Activated effector memory CD4-positive, alpha-beta T cell treated with anti-CD3 and anti-CD28 coated beads, Interleukin-2, amount 50 U/mL, for 16 hours (primary cell): ENCODE measurements around the gene RBL1.
A peak's percentile ranks its signal among the peaks of the same experiment; 100 is the strongest.
"Not testable (repeated sequence)": the region's sequence is repeated elsewhere in the genome, so short reads cannot be mapped to it uniquely, and the experiment has no call there.

ENCODE experiments used
- DNase-seq: peaks from one replicate; pipeline ENCODE4 v3.0.0-alpha.2; 2020

Gene RBL1

DNA sequence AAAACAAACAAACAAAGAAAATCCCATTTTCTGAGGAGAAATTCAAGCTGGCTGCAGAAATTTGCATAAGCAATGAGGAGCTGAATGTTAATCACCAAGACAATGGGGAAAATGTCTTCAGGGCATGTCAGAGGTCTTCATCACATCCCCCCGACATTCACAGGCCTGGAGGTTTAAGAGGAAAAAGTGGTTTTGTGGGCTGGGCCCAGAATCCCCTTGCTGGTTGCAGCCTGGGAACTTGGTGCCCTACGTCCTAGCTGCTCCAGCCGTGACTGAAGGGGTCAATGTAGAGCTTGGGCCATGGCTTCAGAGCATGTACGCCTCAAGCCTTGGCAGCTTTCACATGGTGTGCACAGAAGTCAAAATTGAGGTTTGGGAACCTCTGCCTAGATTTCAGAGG is 101.6 kb downstream of the RBL1 start:
- DNase-seq, result not testable (repeated sequence)

DNA sequence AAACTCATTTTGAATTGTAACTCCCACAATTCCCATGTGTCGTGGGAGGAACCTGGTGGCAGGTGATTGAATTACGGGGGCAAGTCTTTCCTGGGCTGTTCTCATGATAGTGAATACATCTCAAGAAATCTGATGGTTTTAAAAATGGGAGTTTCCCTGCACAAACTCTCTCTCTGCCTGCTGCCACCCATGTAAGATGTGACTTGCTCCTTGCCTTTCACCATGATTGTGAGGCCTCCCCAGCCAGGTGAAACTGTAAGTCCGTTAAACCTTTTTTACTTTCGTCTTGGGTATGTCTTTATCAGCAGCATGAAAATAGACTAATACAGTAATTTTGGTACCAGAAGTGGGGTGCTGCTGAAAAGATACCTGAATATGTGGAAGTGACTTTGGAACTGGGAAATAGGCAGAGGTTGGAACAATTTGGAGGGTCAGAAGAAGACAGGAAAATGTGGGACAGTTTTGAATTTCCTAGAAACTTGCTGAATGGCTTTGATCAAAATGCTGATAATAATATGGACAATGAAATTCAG is 102.9 kb downstream of the RBL1 start:
- DNase-seq, result no peak

DNA sequence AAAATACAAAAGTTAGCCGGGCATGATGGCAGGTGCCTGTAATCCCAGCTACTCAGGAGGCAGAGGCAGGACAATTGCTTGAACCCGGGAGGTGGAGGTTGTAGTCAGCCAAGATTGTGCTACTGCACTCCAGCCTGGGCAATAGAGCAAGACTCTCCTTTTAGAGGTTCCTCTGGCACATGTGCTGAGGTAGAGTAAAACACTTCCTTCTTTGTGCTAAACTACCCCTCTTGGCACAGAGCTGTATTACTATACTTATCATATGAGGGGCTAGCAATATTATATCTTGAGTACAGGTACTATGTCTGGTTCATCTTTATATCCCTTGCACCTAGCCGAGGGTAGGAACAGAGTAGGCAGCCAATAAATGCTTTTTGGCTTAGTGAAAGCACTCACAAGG is 104.1 kb downstream of the RBL1 start:
- DNase-seq, result no peak

DNA sequence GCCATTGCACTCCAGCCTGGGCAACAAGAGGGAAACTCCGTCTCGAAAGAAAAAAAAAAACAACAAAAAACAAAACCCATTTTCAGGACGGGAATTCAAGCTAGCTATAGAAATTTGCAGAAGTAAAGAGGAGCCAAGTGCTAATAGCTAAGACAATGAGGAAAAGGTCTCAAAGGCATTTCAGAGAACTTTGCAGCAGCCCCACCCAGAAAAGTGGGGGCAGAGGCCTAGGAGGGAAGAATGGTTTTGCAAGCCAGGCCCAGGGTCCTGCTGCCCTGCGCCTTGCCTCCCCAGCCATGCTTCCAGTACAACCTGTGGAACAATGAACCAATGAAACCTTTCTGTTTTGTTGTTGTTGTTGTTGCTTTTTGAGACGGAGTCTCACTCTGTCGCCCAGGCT is 106.0 kb downstream of the RBL1 start:
- DNase-seq, result no peak

DNA sequence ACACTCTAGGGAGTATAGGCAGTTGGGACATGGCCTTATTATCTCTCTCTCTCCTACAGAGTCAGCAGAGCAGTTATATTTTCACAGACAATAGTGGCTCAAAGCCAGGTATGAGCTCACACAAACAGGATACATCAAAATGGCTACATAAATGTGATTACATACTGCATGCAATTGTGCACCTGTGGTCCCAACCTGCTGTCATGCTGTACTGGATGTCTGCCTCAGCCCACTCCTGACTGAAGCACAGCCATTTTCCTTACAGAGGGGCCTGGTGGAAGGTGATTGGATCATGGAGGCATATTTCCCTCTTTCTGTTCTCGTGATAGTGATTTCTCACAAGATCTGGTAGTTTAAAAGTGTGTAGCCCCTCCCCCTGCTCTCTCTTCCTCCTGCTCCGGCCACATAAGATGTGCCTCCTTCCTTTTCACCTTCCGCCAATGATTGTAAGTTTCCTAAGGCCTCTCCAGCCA is 107.3 kb downstream of the RBL1 start:
- DNase-seq, result no peak

DNA sequence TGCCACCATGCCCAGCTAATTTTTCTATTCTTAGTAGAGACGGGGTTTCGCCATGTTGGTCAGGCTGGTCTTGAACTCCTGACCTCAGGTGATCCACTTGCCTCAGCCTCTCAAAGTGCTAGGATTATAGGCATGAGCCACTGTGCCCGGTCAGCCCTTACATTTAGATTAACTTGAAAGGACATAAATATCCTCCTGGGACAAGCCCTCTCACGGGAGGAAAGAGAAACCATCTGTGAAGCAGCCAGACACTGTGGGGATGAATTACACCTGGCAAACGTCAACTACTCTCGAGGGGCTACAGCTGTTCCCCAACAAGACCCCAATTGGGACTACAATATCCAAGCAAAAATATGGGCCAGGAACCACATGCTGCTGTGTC is 111.5 kb downstream of the RBL1 start:
- DNase-seq, result no peak

DNA sequence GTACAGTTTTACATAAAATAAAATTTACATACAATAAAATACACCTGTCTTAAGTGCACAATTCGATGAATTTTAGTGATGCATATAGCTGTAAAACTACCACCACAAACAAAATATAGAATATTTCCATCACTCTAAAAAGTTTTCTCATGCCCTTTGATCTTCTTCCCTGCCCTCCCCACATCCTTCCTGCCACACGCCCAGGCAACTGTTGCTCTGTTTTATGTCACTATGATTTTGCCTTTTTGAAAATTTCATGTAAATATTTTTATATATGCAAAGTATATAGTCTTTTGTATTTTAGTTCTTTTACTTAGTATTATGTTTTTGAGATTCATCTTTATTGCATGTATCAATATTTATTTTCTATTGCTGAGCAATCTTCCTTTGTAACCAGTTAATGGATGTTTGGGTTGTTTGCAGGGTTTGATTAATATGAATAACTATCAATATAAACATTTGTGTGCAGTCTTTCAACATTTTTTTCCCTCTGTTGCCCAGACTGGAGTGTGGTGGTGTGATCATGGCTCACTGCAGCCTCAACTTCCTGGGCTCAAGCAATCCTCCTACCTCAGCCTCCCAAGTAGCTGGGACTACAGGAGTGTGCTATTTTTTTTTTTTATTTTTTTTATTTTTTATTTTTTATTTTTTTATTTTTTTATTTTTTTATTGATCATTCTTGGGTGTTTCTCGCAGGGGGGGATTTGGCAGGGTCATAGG is 120.5 kb downstream of the RBL1 start:
- peak; percentile 87 for DNase-seq

DNA sequence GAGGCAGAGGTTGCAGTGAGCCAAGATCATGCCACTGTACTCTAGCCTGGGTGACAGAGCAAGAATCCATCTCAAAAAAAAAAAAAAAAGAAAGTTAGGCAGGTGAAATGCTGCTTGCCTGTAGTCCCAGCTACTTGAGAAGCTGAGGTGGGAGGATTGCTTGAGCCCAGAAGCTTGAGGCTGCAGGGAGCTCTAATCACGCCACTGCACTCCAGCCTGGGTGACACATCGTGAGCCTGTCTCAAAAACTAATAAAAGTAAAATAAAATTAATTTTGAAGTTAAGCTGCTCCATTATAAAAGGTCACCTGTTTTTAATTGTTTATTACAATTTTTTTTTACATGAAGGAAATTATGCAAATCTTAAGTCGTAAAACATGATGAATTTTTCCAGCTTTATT is 121.1 kb downstream of the RBL1 start:
- DNase-seq, result peak; percentile 66

DNA sequence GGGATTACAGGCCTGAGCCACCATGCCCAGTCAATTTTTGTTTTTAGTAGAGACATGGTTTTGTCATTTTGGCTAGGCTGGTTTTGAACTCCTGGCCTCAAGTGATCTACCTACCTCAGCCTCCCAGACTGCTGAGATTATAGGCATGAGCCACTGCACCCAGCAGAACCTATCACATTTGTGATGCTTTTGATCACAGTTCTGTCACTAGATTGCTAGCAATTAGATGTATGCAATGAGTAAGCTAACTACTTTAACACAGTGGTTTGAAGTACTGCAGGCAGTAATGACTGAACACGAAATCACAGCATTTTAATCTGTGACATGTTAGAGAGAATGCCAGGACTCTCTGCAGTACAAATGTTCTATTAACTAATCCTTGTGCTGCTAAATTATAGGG is 124.7 kb downstream of the RBL1 start:
- no peak for DNase-seq

DNA sequence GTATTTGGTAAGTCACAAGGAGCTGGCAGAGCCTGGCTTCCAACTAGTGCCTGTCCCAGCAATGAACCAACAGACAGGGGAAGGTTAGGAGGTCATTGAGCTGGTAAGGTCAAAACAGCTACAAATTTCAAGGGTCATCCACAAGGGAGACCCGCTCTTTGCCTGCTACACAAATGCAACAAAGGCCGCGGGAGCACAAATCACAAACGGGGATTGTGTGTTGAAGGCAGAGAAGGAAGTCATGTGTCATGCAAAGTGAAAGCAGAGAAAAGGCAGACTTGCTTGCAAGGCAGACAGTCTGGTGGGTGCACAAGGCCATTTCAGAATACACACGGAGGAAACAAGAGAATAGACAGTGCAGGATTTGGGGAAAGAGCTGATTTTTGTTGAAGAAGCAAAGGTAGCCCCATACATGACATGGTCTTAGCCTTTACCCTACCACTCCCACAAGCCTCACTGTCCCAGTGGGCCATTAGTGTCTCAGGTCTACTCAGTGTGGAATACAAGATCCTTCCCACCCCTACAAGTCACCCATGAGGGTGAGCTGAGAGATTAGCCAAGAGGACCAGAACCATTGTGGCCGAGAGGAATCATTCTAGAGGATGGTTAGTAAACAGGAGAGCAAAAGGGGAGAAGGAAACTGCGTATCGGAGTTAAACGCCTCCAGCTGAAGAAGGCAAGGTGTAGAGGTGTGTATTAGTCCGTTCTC is 126.2 kb downstream of the RBL1 start:
- peak; percentile 67 for DNase-seq

DNA sequence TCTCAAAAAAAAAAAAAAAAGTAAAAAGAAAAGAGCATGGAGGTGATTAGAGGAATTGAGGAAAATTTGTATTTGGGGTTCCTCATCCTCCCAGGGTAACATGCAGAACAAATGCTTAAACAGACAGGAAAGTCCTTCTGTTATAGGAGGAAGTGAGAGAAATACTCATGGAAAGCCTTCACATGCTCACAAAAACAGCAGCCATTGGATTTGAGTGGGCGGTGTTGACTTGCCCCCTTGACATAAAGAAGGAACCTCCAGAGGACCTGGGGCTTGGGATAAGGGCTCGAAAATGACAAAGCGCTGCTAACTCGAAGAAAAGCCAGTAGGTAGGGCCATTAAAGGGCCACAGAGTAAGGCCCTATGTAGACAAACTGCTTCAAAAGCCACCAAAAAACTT is 126.7 kb downstream of the RBL1 start:
- no peak for DNase-seq

DNA sequence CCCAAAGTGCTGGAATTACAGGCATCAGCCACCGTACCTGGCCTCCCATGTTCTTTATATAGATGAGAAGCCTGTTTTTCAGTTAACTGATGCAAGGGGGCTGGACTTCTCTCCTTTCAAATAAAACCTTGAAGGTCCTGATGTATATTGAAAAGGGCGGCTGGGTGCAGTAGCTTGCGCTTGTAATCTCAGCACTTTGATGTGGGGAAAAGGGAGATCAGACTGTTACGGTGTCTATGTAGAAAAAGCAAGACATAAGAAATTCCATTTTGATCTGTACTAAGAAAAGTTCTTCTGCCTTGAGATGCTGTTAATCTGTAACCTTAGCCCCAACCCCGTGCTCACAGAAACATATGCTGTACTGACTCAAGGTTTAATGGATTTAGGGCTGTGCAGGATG is 128.2 kb downstream of the RBL1 start:
- DNase-seq, result no peak

DNA sequence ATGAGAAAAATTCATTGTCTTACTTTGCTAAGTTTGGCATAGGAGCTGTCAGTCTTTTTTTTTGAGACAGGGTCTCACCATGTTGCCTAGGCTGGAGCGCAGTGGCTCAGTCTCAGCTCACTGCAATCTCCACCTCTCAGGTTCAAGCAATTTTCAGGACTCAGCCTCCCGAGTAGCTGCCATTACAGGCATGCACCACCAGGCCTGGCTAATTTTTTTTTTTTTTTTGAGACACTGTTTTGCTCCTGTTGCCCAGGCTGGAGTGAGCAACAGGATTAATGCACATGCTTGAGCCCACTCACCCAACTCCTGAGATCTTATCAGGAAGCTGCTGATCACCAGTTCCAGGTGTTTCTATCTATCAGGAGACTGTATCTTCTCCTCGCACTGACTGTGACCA is 128.8 kb downstream of the RBL1 start:
- DNase-seq, result not testable (repeated sequence)

DNA sequence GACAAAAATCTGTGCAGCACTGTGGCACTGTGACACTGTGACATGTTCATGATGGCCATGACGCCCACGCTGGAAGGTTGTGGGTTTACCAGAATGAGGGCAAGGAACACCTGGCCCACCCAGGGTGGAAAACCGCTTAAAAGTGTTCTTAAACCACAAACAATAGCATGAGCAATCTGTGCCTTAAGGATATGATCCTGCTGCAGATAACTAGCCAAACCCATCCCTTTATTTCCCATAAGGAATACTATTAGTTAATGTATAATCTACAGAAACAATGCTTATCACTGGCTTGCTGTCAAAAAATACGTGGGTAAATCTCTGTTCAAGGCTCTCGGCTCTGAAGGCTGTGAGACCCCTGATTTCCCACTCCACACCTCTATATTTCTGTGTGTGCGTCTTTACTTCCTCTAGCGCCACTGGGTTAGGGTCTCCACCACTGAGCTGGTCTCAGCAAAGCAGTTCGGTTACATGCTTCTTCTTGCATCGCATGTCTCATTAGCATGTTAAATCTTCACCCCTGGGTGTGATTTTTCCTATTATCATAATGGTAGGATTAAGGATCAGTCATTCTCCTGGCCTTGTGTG is 133.3 kb downstream of the RBL1 start:
- DNase-seq, result not testable (repeated sequence)

DNA sequence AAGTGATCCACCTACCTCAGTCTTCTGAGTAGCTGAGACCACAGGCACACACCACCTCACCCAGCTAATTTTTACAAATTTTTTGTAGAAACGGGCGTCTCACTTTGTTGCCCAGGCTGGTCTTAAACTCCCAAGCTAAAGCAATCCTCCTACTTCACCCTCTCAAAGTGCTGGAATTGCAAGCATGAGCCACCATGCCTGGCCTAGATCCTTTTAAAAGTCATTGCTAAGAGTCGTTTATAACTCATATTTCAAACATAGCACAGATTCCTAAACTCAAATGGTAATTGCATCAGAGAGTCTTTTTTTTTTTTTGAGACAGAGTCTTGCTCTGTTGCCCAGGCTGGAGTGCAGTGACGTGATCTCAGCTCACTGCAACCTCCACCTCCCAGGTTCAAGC is 136.6 kb downstream of the RBL1 start:
- no peak for DNase-seq

DNA sequence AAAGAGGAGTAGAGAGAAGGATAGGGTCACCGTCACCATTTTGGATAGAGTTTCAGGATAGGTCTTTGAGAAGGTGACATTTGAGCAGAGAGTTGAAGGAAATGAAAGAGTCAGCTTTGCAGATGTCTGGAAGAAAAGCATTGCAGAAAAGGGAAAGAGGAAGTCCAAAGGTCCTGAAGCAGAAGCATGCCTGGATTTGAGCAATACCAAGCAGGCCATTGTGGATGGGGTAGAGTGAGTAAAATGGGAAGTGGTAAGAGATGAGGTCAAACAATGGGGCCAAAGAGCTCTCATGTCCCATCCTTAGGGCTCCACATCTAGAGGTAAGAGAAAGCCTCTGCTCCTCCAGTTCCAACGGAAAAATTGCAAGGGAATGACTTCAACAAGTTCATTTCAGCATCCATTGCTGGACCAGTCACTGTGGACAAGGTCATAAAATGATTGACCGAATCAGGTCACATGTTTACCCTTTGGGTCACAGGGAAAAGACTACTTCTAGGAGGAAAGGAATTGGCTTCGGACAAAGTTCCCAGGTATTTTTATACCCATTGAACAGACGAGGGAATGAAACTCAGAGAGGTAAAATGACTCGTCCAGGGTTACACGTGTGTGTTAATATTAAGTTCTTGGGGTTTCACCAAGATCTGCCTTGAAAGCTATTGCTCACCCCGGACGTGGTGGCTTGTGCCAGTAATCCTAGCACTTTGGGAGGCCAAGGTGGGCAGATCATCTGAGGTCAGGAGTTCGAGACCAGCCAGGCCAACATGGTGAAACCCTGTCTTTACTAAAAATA is 137.7 kb downstream of the RBL1 start:
- DNase-seq, result no peak

DNA sequence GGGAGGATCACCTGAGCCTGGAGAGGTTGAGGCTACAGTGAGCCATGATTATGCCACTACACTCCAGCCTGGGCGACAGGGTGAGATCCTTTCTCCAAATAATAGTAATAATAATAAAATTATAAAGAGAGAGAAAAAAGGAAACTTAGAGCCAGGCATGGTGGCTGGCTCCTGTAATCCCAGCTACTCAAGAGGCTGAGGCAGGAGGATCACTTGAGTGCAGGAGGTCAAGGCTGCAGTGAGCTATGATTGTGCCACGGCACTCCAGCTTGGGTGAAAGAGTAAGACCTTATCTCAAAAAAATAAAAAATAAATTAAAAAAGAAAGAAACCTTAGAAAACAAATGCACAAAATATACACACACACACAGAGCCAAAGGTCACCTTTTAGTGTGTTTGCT is 139.1 kb downstream of the RBL1 start:
- DNase-seq, result peak; percentile 3

DNA sequence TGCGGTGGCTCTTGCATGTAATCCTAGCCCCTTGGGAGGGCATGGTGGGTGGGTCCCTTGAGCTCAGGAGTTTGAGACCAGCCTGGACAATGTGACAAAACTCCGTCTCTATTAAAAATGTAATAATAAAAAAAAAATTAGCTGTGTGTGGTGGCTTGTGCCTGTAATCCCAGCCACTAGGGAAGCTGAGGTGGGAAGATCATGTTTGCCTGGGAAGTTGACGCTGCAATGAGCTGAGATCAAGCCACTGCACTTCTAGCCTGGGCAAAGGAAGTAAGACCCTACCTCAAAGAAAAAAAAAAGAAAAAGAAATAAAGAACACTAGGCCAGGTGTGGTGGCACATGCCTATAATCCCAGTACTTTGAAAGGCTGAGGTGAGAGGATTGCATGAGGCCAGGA is 139.8 kb downstream of the RBL1 start:
- DNase-seq, result peak; percentile 4

DNA sequence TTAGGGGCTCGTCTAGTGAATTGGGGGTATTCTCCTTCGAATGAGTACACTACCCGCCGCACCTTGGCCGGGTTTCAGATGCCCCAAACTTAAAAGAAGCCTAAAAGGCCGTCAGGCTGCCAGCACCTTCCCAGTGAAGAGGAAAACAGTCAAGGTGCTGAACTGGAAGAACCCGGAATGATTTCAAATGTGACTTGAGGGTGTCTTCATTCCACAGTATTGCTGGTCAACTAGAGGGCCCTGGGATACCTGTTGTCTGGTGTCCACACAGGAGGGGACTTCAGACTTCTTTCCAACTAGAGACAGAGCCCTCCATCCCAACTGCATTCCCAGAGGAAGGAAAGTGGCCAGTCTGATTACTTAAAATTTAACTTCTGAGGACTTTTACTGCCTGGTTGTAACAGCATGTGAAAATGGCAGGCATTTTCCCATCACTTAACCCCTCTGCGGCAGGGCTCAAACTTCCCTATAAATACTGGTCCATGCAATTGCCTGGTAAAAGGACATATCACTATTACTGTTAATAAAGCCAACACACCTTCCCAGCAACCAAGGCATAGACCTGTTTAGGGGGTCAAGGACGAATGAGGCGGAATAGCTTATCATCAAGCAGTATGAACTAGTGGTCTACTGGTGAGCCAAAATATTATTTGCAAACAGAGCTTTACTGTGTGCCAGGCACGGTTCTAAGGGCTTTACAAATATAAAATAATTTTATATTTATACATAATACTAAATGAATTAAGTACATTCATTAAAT is 143.6 kb downstream of the RBL1 start:
- no peak for DNase-seq

DNA sequence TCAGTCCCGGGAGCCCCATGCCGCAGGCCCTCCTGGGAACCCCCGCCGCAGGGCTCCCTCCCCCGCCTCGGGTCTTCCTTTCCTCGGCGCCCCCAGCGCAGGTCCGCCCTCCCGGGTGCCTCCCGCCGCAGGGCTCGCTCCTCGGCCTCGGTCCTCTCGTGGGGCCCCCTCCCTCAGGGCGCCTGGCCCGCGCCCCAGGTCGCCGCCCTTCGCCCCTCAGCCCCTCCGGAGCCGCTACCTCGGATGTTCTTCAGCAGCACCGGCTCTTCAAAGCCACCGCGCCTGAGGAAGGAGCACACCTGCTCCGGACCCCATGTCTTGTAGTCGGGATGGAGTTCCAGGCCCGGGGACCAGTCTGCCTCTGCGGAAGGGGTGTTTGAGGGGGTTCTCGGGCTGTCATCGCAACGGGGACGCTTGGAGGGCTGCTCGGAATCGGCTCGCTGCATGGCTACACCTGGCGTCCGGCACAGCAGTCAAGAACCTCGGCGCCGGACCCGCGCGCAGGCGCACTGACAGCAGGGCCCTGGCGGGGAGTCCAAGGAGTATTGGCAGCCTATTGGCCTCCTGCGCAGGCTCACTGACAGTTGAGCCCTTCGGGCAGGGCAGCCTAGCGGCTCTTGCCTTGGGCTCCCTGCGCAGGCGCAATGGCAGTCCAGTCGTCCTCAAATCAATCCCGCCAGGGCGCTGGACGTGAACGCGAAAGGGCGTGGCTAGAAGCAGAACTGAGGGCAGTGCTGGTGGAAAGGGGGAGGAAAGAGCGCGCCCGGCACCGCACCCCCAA is 144.4 kb downstream of the RBL1 start, which contains the start of gene SAMHD1:
TSS of gene SAMHD1 (minus strand) at position 511 of the 781 bp plus-strand sequence. CDS start at position 446, 65 bp downstream.
- peak; percentile 97 for DNase-seq
